OCI-LY1 (cell line): ENCODE data around the gene RMDN3.

Source experiments
- H2AFZ ChIP-seq: fragments of 200-600 bp; sonication (generic), shearing (Covaris generic); 2 replicates; pipeline ENCODE4 v1.6.0; 2014; ENCODE audit warnings: antibody characterized with exemption, mild to moderate bottlenecking, low read length
- H3F3A ChIP-seq: fragments of 200-600 bp; sonication (generic), shearing (Covaris generic); 2 replicates; pipeline ENCODE4 v1.6.0; 2014; ENCODE audit warnings: mild to moderate bottlenecking, antibody characterized with exemption, low read length, moderate library complexity; ENCODE audit not compliant: insufficient read depth
- H3K27ac ChIP-seq: fragments of 200-600 bp; sonication (generic); 2 replicates; pipeline ENCODE4 v1.5.1; 2014; ENCODE audit warnings: low read length, mixed run types, mild to moderate bottlenecking, low read depth; ENCODE audit not compliant: poor library complexity, severe bottlenecking
- H3K27me3 ChIP-seq: fragments of 200-600 bp; sonication (generic); 2 replicates; pipeline ENCODE4 v1.6.0; 2014; ENCODE audit warnings: antibody characterized with exemption, mild to moderate bottlenecking, low read length, moderate library complexity; ENCODE audit not compliant: insufficient read depth
- H3K36me3 ChIP-seq: fragments of 200-600 bp; sonication (generic); 2 replicates; pipeline ENCODE4 v1.6.1; 2014; ENCODE audit warnings: mild to moderate bottlenecking, antibody characterized with exemption, low read length, moderate library complexity, mixed read lengths; ENCODE audit not compliant: insufficient read depth
- H3K4me1 ChIP-seq: fragments of 200-600 bp; sonication (generic); 2 replicates; pipeline ENCODE4 v1.5.1; 2014; ENCODE audit warnings: mild to moderate bottlenecking, low read length, moderate library complexity; ENCODE audit not compliant: insufficient read depth, severe bottlenecking
- H3K4me2 ChIP-seq: fragments of 200-600 bp; sonication (generic), shearing (Covaris generic); 2 replicates; pipeline ENCODE4 v1.6.1; 2014; ENCODE audit warnings: low read length
- H3K4me3 ChIP-seq: fragments of 200-600 bp; sonication (generic); 2 replicates; pipeline ENCODE4 v1.5.1; 2014; ENCODE audit warnings: low read length, low read depth, mild to moderate bottlenecking, mixed read lengths; ENCODE audit not compliant: poor library complexity, severe bottlenecking
- H3K79me2 ChIP-seq: fragments of 200-600 bp; shearing (Covaris generic); 2 replicates; pipeline ENCODE4 v1.6.1; 2016; ENCODE audit warnings: mixed run types, low read length, mixed read lengths; ENCODE audit not compliant: insufficient read depth
- H3K9ac ChIP-seq: fragments of 200-600 bp; sonication (generic), shearing (Covaris generic); 2 replicates; pipeline ENCODE4 v1.6.1; 2014; ENCODE audit warnings: mild to moderate bottlenecking, low read length, mixed read lengths
- H3K9me2 ChIP-seq: fragments of 200-600 bp; sonication (generic), shearing (Covaris generic); 2 replicates; pipeline ENCODE4 v1.6.1; 2014; ENCODE audit warnings: low read depth, mild to moderate bottlenecking, low read length, mixed read lengths
- H3K9me3 ChIP-seq: fragments of 200-600 bp; shearing (Covaris generic); 2 replicates; pipeline ENCODE4 v1.6.1; 2014; ENCODE audit warnings: low read length, mixed read lengths
- H4K20me1 ChIP-seq: fragments of 200-600 bp; sonication (generic), shearing (Covaris generic); 2 replicates; pipeline ENCODE4 v1.6.0; 2016; ENCODE audit warnings: mild to moderate bottlenecking, low read length; ENCODE audit not compliant: insufficient read depth
- CTCF ChIP-seq: fragments of 200-600 bp; sonication (generic), shearing (Covaris generic); IDR thresholded peaks from 2 replicates; pipeline ENCODE4 v1.5.1; 2017; ENCODE audit warnings: mild to moderate bottlenecking, antibody characterized with exemption, low read length, moderate library complexity, mixed read lengths
- EZH2 ChIP-seq: fragments of 200-600 bp; sonication (generic), shearing (Covaris generic); IDR thresholded peaks from 2 replicates; pipeline ENCODE4 v1.8.0; 2017; ENCODE audit warnings: borderline replicate concordance, mixed run types, mild to moderate bottlenecking, antibody characterized with exemption, low read length, moderate library complexity, mixed read lengths

Gene RMDN3

GRCh38 chr15:40754883-40755811 is at the start of gene RMDN3:
TSS of gene RMDN3 (minus strand) at chr15:40755254. CDS start at chr15:40754783, 471 bp downstream.
- peaks cover 50% of the 10 kb centered on the region for H3K4me1 ChIP-seq
- no peak for TF ChIP-seq EZH2
- TF ChIP-seq CTCF = no peak

DNA sequence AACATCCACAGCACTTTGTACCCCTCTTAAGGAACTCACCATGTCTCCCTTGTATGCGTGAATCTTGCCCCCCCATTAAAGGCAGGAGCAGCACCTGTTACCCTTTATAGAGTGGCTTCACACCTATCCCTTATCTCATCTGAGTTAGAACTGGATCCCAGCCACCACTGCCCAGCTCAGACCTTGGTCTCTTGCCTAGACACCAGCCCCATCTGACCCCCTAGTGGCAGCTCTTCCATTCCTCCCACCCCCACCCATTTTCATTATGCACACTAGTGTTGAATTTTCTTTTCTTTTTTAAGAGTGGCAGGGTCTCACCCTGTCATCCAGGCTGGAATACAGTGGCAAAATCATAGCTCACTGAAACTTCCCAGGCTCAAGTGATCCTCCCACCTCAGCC is 48.6 kb upstream of the RMDN3 start:
- Histone ChIP-seq H3K4me1 (peaks cover 16% of the 10 kb centered on the region), H4K20me1 (no peaks in the 10 kb centered on the region), H2AFZ (no peak overlapping the region), H3K27ac (no peak overlapping the region), H3F3A (no peaks in the 10 kb centered on the region), H3K4me3 (no peak overlapping the region), H3K4me2 (no peak overlapping the region), H3K9ac (no peak overlapping the region), H3K79me2 (0 out of 2 replicates have a peak, but pooled peaks cover 3% of the 10 kb centered on the region), H3K36me3 (no peaks in the 10 kb centered on the region), H3K9me3 (no peaks in the 10 kb centered on the region), H3K27me3 (no peaks in the 10 kb centered on the region), H3K9me2 (no peaks in the 10 kb centered on the region)
- TF ChIP-seq CTCF (peak; percentile 30; the same call in 1 of the 2 replicates), EZH2 (no peak)

More at GRCh38 chr15:40754883-40755811, at the start of gene RMDN3:
- Histone ChIP-seq H3K27me3 (no peaks in the 10 kb centered on the region), H3F3A (no peaks in the 10 kb centered on the region; the same call in 1 of the 2 replicates), H3K9ac (peak within 1 kb of the TSS; percentile 93), H3K9me2 (no peaks in the 10 kb centered on the region), H3K27ac (peak within 1 kb of the TSS; percentile 85), H3K79me2 (peaks cover 22% of the 10 kb centered on the region), H3K4me3 (peak within 1 kb of the TSS; percentile 99), H3K9me3 (no peaks in the 10 kb centered on the region), H3K4me2 (peak within 1 kb of the TSS; percentile 98), H3K36me3 (peaks cover 28% of the 10 kb centered on the region), H4K20me1 (no peaks in the 10 kb centered on the region), H2AFZ (peak within 1 kb of the TSS; percentile 22; the same call in 1 of the 2 replicates)

DNA sequence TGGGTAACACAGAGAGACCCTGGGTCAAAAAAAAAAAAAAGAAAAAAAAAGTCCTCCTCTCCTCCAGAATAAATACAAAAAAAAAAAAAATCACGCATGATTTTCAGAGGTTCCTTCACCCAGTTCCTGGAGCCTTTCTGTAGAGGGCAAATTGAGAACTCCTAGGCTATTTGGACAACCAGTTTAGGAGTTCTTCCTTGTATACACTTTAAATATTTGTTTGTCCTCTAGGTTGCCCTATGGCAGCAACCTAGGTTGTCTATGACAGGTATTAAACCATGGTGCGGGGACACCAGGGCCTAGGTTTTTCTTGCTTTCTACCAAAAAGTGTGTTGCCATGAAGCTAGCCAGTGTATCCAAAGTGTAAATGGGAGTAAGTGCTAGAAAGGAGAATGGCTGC is 48.0 kb upstream of the RMDN3 start:
- Histone ChIP-seq H3K27ac (no peak overlapping the region), H3K27me3 (no peaks in the 10 kb centered on the region), H3K4me1 (peaks cover 13% of the 10 kb centered on the region), H3K9me2 (no peaks in the 10 kb centered on the region), H3K79me2 (0 out of 2 replicates have a peak, but pooled peaks cover 3% of the 10 kb centered on the region), H3K4me2 (no peak overlapping the region), H3K9me3 (no peaks in the 10 kb centered on the region), H3F3A (no peaks in the 10 kb centered on the region), H3K36me3 (peaks cover 1% of the 10 kb centered on the region; the same call in 1 of the 2 replicates), H2AFZ (no peak overlapping the region), H4K20me1 (no peaks in the 10 kb centered on the region), H3K9ac (no peak overlapping the region), H3K4me3 (no peak overlapping the region)
- TF ChIP-seq EZH2 (no peak), CTCF (no peak)
